ENCODE measurements around the gene OSBPL3.
"Not testable (repeated sequence)": the region's sequence is repeated elsewhere in the genome, so short reads cannot be mapped to it uniquely, and the experiment has no call there.

Gene OSBPL3

DNA sequence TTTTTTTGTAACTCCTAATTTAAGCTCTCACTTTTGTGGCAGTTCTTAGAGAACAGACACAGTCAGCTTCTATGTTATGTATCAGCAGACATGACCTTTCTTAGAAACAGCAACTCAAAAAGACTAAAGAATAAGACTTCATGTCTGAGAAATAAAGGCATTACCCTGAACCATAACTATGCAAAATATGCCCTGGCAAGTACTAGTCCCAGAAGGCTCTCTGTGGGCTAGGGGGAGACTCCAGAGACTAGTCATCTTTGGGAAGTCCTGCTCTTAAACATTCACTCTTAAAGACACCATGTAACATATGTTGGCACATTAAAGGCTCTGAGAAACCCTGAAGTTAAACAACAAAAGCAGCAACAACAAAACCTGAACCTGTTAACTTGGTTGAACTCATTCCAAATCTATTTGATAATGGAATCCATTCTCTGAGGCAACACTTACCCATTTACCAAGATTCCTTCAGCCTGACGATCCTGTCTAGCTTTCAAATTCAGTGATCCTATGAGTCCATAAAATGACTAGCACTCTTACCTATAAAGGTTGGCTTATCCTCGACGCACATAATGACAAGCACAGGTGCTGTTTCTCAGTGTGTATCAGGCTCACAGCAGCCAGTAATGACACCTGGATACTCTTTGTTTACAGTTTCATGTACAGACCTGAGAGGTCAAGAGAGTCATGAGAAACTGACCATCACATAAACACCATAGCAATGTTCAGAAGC, 62.3 kb downstream of the OSBPL3 start:
- no peak for DNase-seq

DNA sequence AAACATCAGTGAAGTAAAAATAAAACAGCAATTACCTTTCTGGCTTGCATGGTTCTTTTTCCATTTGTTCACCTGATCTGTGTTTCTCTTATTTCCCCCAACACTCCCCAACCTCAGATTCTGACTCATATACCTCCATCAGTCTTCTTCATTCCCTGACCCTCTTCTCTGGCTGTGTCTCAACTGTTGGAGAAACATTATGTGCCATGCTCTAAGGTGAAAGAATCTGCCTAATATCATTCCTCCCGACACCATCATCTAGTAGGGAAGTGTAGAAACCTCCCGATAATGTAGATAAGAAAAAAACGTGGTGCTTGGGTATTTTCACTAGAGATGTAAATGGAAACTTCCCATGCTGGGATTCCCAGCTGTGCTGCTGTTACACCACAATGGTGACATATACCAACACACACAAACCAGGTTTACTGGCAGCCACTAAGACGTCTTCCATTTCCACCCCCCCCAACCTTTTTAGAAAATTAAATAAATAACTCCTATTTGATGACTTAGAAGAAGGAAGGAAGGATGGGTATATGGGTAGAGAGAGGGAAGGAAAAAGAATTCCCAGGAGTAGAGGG, 63.4 kb downstream of the OSBPL3 start:
- no peak for DNase-seq

DNA sequence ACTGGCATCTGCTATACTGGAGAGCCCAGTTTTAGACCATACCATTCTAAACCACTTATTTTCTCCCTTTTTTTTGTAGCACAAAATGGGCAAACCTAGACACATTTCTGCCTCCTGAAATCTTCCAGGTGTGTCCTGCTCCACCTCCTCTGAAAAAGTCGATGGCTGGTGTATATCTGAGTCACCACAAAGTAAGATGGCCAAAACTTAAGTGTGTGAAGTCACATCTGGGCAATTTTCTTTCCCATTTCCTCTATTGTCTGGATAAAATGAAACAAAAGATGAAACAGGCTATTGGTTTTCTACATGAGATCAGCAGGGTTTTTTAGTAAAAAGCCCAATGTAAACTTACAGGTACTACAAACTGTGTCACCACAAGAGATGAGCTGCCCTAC, 65.5 kb downstream of the OSBPL3 start:
- no peak for DNase-seq

DNA sequence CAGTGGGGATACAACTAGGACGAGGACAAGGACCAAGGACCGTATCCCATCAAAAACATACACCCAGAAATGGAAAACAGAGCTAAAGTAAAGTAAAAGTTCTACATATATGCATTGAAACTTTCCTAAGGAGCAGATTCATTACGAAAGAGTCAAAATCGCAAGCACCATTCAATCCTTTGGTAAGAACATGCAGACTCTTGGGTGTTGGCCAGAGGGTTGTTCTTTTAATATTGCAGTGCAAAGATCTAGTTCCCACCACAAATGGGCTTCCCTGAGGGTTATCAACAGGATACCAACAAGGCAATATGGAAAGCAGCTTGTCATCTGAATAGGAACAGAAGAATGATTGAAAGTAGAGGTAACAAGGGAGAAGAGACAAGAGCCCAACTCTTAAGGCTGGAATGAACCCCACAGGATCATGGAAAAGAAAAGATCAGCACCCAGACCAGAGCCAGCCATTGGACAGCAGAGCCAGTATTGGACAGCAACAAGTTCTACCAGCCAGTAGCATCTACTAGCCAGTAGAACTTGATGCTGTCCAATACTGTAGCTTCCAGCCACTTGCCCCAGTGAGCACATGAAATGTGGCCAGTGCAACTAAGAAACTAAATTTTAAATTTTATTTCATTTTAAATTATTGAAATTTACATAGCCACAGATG, 66.0 kb downstream of the OSBPL3 start:
- DNase-seq: no peak

GRCh38 chr7:24912874-24913514, 67.0 kb downstream of the OSBPL3 start:
- peak; percentile 46 for DNase-seq

GRCh38 chr7:24912424-24912823, 67.6 kb downstream of the OSBPL3 start:
- DNase-seq: no peak

DNA sequence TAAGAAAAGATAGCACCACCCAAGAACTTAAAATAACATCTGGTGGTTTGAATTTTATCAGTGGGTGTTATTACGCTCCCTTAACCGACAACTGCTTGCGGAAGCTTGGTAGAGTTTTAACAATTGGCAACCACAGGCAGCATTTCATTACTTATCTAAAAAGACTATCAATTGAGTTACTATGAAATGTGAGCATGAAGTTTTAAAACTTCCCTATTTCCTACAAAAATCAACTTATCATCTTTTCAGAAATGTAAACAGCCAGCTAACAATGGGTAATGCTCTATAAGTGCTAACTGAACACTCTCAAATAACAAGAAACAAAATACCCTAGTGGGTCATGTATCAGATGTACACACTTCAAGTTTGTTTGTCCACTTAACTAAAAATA, 68.8 kb downstream of the OSBPL3 start:
- DNase-seq: peak; percentile 46

DNA sequence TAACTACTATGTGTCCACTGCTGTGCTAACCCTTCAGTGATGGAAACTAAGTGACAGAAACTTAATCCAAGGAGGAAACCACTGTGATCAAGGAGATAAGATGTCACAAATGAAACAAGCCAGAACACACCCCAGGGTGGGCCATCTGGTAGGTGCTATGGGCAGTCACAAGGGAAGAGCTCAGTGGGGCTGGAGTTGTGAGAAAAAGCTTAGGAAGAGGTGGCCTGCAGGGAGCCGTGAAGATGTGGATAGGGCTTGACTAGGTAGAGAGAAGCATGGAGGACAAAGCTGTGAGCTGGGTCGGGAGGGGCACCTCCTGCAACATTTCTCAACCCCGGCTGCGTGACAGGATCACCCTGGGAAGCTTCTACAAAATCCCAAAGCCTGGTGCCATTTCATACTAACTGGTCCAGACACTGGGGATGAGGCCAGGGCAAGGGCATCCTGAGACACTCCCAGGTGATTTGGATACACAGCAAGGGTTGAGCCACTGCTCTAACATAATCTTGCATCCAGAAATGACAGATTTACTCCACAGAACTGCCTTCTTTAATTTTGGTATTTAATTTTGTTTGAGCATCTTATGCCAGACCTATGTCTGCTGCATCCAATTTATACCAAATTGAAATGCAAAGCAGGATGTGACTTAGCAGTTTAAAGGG, 69.3 kb downstream of the OSBPL3 start:
- DNase-seq: no peak

- no peak for DNase-seq
Measured at GRCh38 chr7:24908727-24909126, 71.3 kb downstream of the OSBPL3 start.

DNA sequence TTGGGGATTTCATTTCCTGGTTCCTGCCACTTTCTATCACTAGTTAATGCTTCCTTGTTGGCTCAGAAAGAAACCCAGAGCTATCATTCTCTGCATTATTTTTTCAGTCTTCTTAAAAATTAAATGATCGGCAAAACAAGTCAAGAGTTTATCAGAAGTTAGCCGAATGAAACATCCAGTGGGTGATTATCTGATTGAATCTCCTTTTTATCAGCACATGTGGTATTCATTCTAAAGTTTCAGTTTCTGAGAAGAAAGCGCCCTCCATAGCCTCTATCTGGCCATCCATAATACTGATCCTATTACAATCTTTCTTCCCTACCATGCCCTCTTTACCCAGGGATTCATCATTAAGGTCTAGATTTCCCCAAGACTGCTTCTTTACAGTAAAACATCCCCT, 71.8 kb downstream of the OSBPL3 start:
- no peak for DNase-seq

DNA sequence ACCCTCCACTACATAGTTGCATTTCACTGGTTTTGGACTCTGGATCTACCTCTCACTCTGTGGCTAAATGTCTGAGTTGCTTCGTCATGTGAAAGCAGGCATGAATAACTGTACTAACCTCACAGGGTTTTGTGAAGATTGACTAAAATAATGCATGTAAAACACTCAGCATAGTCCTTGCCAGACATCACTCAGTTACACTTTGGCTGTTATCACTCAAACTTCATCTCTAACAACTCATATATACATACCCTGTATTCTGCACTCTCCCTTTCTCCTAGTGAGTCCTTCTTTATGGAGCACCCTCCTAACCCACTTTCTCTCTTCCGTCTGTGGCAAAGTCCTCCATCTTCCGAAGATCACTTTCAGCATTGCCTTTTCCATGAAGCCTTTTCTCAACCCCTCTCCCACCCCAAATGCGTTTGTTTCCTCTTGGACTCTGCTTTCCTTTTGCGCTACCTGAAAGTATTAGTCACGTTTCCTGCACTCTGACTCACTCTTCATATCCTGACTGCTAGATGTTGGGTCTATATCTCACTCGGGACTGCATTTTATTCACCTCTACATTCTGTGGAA, 72.6 kb downstream of the OSBPL3 start:
- peak; percentile 45 for DNase-seq

DNA sequence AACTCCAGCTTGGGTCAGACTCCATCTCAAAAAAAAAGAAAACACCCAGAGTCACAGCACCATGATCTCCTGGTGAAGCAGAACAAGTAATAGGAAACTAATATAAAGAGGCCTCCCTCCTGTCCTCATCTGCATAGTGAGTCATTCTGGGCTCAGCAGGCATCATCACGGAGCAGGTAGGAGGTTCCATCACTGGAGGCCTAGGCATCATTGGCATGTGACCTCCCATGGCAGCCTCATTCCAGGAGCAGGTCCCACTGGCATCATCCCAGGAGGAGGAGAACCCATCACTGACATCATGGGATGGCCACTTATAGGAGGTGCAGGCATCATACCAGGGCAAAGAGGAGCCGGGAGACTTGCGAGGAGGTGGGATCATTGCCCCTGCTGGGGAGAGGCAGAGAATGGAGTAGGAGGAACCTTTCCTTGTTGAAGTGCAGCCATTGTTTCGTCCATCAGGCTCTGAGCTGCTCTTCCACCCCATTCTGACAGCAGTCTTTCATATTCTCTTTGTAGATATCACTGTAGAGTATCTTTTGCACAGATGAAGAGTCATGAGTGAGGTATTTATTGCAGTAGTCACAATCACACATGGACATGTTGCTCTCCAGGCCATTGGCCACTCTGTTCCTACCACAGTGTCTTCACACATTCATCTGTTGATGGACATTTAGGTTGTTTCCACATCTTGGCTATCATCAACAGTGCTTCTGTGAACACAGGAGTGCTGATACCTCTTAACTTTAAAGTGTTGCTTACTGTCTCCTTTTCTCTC, 73.8 kb downstream of the OSBPL3 start:
- no peak for DNase-seq

DNA sequence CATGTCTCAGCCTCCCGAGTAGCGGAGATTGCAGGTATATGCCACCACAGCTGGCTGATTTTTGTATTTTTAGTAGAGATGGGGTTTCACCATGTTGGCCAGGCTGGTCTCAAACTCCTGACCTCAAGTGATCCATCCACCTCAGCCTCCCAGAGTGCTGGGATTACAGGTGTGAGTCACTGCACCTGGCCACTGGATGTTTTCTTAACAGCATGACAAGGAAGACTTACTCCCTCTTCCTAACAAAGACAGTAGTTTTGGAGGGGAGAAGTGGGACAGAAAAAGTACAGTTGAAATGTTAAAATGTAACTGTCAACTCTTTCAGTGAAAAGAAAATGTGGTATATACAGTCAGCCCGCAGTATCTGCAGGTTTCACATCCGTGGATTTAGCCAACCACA, 76.0 kb downstream of the OSBPL3 start:
- not testable (repeated sequence) for DNase-seq

DNA sequence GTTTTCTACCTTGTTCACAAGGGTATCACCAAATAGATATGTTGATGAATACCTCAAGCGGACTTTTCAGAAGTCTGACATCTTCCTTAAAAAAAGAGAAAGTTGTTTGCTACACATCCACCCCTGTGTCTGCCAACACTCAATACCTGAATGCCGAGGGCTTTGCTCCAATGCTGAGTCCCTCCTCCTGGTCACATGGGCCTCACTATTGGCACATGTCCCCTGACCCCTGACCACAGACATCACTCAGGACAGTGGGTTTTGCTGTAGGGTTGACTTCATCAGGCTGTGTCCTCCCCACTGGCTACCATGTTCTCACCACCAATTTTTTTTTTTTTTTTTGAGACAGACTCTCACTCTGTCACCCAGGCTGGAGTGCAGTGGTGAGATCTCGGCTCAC, 76.4 kb downstream of the OSBPL3 start:
- no peak for DNase-seq

DNA sequence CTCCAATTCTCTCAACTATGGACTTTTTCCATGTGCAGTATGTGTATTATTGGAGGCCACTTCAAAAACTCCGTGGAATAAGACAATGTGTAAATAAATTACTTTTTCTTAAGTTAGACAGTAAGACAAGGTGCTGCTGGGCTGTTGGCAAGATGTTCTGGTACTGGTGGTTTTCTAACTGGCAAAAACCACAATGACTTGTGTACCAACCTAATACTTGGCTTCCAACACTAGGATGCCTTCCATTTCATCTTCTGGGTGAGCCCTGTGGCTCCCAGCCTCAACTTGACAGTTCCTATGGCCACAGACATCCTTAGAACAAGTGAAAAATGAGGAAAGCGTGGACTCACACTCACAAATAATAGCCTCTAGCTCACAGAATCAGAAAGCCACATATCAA, 77.0 kb downstream of the OSBPL3 start:
- no peak for DNase-seq

- DNase-seq: no peak
Measured at GRCh38 chr7:24902276-24902675, 77.7 kb downstream of the OSBPL3 start.

DNA sequence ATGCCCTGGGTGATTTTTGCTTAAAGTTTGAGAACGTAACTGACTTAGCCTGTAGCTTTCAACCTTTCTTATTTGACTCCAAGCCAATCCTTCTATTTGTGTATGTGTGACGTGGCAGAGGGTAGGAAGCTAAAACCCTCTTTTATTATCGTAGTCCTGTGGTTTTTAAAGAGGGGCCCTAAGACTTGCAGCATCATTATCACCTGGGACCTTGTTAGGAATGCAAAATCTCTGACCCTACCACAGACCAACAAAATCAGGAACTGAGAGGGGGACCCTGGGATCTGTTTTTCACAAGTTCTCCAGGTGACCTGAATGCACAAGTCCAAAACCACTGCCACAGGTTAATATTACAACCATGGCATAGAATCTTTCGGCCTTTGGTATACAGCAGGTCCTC, 80.1 kb downstream of the OSBPL3 start:
- no peak for DNase-seq

DNA sequence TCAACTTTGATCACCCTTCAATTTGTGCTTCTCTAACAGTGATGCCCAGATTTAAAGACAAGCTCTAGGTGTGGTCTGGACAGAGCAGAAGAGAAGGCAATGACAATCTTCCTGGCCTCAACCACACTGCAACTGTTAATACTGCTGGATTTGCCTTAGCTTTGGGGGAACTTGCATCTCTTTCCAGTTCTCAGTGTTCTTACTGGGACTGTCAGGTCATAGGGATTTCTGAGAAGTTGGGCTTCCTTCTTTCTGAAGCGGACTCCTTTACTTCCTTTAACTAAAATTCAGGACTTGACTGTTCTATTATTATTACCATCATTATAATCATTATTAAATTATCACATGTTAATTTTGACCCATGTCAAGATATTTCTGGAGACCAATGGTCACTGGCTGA, 80.8 kb downstream of the OSBPL3 start:
- DNase-seq: no peak

DNA sequence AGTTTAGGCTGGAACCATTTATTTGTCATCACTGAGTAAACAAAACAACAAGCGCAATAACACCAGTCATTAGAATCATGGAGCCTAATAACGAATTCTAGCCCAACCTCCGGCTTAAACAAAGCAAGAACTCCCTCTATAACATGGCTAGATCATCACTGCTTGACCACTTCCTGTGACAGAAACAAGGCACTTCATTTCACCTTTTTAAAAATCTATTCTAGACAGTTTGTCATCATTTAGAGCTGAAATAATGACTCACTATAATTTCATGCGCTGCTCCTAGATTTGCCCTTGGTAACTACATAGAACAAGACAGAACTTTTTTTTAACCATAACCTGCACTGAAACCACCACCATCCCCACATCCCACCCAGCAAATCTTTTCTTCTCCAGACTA, 81.3 kb downstream of the OSBPL3 start:
- no peak for DNase-seq

DNA sequence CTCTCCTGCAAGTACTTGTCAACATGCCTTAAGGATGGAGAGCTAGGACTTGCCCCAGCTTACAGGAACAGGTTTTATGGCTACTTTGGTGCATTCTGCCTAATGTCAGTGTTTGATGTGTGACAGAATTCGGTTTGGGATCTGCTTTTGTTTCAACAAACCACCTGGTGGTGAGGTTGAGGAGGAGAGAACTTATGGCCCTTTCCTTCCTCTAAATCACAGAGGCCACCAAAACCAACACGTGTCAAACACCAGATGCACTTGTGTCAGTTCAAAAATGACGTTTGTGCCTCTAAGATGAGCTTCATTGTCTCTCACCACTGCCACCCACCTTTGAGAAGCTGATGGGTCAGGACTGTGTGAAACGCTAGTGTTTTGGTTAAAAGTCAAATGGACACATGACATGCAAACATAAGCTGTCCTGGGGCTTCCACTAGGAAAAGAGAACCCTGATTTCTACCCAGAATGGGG, 83.9 kb downstream of the OSBPL3 start:
- no peak for DNase-seq

GRCh38 chr7:24894429-24895221, 85.4 kb downstream of the OSBPL3 start:
- no peak for DNase-seq

Measured in CD4-positive, alpha-beta T cell treated with Interleukin-6 for 4 hours (primary cell).